GM12891 (cell line): ENCODE results near the gene MRNIP.

Experiments
- DNase-seq: peaks from one replicate; pipeline ENCODE4 v3.0.0; 2011; ENCODE audit warnings: low spot score; ENCODE audit not compliant: insufficient read length
- FAIRE-seq: peaks from 2 replicates; lab custom pipeline; 2011; peaks lifted over from hg19 to GRCh38; lab: Jason Lieb, UNC
- PAX5 ChIP-seq: IDR thresholded peaks from 2 replicates; pipeline ENCODE4 v1.6.1; 2011; ENCODE audit warnings: low read length, moderate library complexity, mild to moderate bottlenecking; ENCODE audit not compliant: insufficient read depth, severe bottlenecking
- POLR2A ChIP-seq: IDR thresholded peaks from 2 replicates; pipeline ENCODE4 v1.6.1; 2011; ENCODE audit warnings: low read depth, low read length, control low read depth
- POLR2AphosphoS5 ChIP-seq: IDR thresholded peaks from 2 replicates; pipeline ENCODE4 v1.6.1; 2011; ENCODE audit warnings: low read depth, low read length, control low read depth
- POU2F2 ChIP-seq: IDR thresholded peaks from 2 replicates; pipeline ENCODE4 v1.6.1; 2011; ENCODE audit warnings: low read depth, mild to moderate bottlenecking, control low read depth, low read length, moderate library complexity
- SPI1 ChIP-seq: IDR thresholded peaks from 2 replicates; pipeline ENCODE4 v1.6.1; 2011; ENCODE audit warnings: low read depth, low read length, control low read depth
- TAF1 ChIP-seq: IDR thresholded peaks from 2 replicates; pipeline ENCODE4 v1.6.1; 2011; ENCODE audit warnings: low read depth, low read length, control low read depth

MRNIP gene

DNA sequence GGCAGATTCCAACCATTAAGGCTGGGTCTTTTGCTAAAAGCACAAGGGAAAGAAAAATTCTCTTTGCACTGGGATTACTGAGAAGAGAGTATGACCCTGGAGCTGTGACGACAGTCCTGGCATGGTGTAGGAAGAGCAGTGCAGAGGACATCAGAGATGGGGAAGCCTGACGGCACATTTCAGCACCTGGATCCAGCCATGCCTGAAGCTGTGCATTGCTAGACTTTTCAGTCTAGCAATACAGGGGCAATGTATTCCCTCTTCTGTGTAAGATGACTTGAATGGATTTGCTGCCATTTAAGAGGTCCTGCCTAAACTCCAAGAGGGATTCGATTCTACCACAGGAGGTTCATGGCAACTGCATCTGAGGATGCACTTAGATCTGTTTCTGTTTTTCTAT, 12.3 kb upstream of the MRNIP start:
- FAIRE-seq (no peak), DNase-seq (no peak)
- no peak for TF ChIP-seq POLR2AphosphoS5
- TF ChIP-seq POU2F2, result no peak
- TF ChIP-seq SPI1, result no peak
- TF ChIP-seq TAF1, result no peak
- TF ChIP-seq PAX5, result no peak
- no peak for TF ChIP-seq POLR2A

DNA sequence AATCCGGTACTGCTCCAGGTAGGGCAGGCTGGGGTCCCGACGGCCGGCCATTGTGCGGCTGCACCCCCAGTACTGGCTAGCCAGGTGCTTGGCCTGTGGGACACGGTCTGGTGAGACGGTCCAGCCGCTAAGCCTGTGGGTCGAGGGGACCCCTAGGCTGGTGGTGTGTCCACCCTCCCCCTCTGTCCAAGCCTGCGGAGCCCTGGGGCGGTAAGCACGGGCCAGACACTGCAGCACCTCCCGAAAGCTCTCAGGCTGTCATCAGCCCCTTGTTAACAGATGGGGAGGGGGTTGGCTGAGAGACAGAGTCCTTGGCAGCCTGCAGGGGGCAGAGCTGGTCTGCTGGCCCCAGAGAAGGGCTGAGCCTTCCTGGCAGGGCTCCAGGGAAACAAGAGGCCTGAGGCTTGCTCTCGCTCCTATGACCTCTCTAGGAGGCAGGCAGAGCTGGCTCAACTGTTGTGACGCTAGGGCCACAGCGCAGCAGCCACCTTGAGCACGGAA, 11.8 kb upstream of the MRNIP start:
- no peak for FAIRE-seq
- DNase-seq, result no peak
- no peak for TF ChIP-seq POLR2A
- TF ChIP-seq POU2F2, result no peak
- no peak for TF ChIP-seq SPI1
- no peak for TF ChIP-seq POLR2AphosphoS5
- no peak for TF ChIP-seq PAX5
- no peak for TF ChIP-seq TAF1

DNA sequence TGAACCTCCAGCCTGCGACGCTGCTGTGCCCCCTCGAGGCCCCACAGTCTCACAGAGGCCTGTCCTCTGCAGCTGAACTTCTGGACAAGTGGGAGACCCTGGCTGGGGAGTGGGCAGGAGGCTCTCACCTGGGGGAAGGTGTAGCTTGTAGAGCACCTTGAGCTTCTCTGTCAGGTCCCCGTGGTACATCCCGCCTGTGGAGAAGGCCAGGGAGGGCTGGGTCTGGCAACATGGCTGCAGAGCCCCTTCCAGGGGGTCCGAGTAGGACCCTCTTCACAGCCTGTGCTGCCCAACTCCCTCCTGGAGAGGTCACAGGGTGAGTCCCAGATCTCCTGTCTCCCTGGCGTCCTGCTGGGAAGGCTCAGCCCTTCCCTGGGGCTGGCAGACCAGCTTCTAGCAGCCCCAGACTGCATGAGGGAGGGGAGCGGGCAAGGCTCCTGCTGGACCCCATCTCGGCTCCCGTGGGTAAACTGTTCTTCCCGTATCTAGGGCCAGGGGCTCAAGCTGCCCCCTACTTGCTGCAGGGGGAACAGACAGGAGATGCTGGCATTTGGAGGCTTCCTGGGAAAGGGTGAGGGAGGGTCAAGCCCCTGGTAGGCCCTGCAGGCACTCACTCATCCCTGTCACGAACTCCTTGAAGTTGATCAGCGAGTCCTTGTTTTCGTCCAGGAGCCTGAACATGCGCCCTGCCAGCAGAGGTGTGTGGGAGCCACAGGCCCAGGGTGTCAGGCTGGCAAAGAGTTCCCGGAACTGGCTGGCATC, 11.2 kb upstream of the MRNIP start:
- no peak for DNase-seq
- FAIRE-seq, result no peak
- TF ChIP-seq POLR2A (no peak), POU2F2 (no peak), POLR2AphosphoS5 (no peak), TAF1 (no peak), SPI1 (no peak), PAX5 (no peak)

- TF ChIP-seq POU2F2 (no peak), POLR2A (no peak), TAF1 (no peak), POLR2AphosphoS5 (no peak), SPI1 (no peak), PAX5 (no peak)
- FAIRE-seq (no peak), DNase-seq (no peak)
Measured at GRCh38 chr5:179869101-179869500, 10.5 kb upstream of the MRNIP start.

GRCh38 chr5:179868541-179868940, 9.9 kb upstream of the MRNIP start:
- FAIRE-seq (no peak), DNase-seq (no peak)
- TF ChIP-seq POLR2A, result no peak
- TF ChIP-seq POU2F2, result no peak
- no peak for TF ChIP-seq SPI1
- TF ChIP-seq PAX5, result no peak
- TF ChIP-seq TAF1, result no peak
- TF ChIP-seq POLR2AphosphoS5, result no peak

- DNase-seq, result no peak
- FAIRE-seq, result no peak
- TF ChIP-seq TAF1, result no peak
- TF ChIP-seq POLR2AphosphoS5, result no peak
- no peak for TF ChIP-seq POU2F2
- TF ChIP-seq PAX5, result no peak
- no peak for TF ChIP-seq POLR2A
- no peak for TF ChIP-seq SPI1
Measured at GRCh38 chr5:179867476-179867875, 8.9 kb upstream of the MRNIP start.

GRCh38 chr5:179867079-179867465, 8.5 kb upstream of the MRNIP start:
- no peak for TF ChIP-seq TAF1
- no peak for TF ChIP-seq POLR2AphosphoS5
- no peak for TF ChIP-seq POU2F2
- TF ChIP-seq PAX5, result no peak
- TF ChIP-seq POLR2A, result no peak
- no peak for TF ChIP-seq SPI1
- FAIRE-seq, result no peak
- no peak for DNase-seq

DNA sequence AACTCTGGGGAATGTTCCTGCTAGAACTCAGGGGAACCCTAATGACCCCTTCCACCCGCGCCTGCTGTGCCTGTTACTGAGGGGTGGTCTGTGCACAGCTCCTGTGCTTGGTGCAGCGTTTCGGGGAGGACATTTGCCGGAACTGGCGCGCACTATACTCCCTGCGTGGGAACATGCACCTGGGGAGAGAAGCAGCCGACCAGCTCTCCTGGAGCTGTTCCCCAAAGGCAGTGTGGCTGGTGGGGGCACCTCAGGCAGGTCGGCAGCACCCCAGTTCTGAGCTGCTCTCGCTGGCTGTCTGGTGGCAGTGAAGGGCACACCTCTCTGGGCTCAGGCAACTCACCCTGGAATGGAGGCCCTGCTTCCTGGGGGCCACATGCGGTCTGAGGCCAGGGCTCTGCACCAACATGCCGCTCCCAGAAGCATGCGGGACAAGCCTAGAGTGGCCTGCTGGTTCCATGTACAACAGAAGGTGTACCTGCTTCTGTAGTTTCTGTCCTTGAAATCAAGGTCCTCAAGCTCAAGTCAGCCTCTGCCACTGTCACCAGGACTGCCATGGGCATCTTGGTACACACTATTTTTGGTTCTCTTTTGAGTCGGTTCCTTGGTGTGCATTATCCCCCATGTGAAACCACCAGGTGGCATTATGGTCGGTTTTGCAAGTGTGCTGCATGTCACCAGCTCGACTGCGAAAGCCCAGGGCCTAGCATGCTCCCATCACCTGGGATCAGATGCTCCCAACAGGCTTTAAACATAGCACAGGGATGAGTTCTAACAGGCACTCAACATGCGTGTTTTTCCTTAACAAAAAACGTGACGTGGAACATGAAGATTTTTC, 7.8 kb upstream of the MRNIP start:
- FAIRE-seq (peak; percentile 75), DNase-seq (peak; percentile 71)
- no peak for TF ChIP-seq TAF1
- 0 out of 2 replicates have a peak, but pooled peaks have one; percentile 6 for TF ChIP-seq POU2F2

DNA sequence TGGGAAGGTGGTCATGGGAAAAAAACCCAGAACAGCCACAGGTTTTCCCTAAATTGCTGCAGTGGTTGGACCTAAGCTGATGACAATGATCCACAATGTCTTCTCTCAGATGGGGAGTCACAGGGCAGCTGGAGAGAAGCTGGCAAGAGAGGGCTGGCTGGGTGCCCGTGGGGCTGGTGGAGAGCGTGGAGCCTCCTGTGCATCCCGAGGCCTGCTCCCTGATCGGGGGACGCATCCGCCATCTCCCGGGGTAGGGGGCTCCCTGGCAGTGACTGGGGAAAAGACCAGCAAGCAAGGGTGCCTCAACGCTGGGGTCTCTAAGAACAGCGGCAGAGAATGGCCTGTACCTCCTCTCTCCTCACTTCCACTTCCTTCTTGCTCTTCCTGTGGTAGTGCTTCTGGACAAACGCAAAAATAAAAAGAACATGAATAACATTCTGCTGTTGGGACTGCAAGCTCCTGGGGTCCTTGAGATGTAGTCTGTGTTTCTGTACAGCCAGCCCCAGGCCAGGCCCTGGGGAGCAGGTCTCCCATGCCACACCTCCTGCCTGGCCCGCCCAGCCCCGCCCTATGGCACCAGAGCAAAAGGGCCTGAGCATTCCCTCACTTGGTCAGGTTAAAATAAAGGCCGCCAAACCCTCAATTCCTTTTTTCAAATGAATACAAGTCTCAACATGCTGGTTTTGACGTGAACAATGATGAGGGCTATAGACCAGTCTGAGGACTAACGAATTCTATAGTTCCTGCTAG, 7.0 kb upstream of the MRNIP start:
- TF ChIP-seq POLR2A (no peak), POU2F2 (no peak), PAX5 (no peak), TAF1 (no peak), POLR2AphosphoS5 (no peak), SPI1 (no peak)
- no peak for DNase-seq
- no peak for FAIRE-seq
